ENCODE results near the gene WDR86.

The WDR86 gene

GRCh38 chr7:151384352-151384697 is 25.5 kb downstream of the WDR86 start:
- H2AFZ ChIP-seq (ENCODE audit: low read length), result no peak overlapping the region
- no peak overlapping the region for H3K9ac ChIP-seq (ENCODE audit: low read length)
- H3F3A ChIP-seq (ENCODE audit: insufficient read depth, low read length), result no peaks in the 10 kb centered on the region
- H3K27me3 ChIP-seq (replicated peaks; ENCODE audit: insufficient read depth, low read length), result peaks cover 91% of the 10 kb centered on the region
- H3K79me2 ChIP-seq (ENCODE audit: low read length), result no peaks in the 10 kb centered on the region
- H3K4me3 ChIP-seq (ENCODE audit: low read length), result no peak overlapping the region
- H3K4me2 ChIP-seq (ENCODE audit: low read depth, low read length), result no peak overlapping the region
- no peak for TF ChIP-seq EZH2phosphoT487 (IDR thresholded peaks at IDR 0.05; ENCODE audit: low read length)
- no peak for TF ChIP-seq EZH2 (optimal IDR thresholded peaks at IDR 0.05; ENCODE audit: low read depth, low read length)
- TF ChIP-seq, protein P1, sequence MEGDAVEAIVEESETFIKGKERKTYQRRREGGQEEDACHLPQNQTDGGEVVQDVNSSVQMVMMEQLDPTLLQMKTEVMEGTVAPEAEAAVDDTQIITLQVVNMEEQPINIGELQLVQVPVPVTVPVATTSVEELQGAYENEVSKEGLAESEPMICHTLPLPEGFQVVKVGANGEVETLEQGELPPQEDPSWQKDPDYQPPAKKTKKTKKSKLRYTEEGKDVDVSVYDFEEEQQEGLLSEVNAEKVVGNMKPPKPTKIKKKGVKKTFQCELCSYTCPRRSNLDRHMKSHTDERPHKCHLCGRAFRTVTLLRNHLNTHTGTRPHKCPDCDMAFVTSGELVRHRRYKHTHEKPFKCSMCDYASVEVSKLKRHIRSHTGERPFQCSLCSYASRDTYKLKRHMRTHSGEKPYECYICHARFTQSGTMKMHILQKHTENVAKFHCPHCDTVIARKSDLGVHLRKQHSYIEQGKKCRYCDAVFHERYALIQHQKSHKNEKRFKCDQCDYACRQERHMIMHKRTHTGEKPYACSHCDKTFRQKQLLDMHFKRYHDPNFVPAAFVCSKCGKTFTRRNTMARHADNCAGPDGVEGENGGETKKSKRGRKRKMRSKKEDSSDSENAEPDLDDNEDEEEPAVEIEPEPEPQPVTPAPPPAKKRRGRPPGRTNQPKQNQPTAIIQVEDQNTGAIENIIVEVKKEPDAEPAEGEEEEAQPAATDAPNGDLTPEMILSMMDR (IDR thresholded peaks at IDR 0.05; ENCODE audit: low read length), result no peak
- no peak for DNase-seq
- H3K9me3 ChIP-seq (replicated peaks; ENCODE audit: insufficient read depth, low read length), result no peaks in the 10 kb centered on the region
- H4K20me1 ChIP-seq (ENCODE audit: insufficient read depth, low read length), result no peaks in the 10 kb centered on the region
- peaks cover 7% of the 10 kb centered on the region for H3K4me1 ChIP-seq (ENCODE audit: low read length)
- no peaks in the 10 kb centered on the region for H3K9me2 ChIP-seq (replicated peaks; ENCODE audit: insufficient read depth, low read length)
- no peak overlapping the region for H3K27ac ChIP-seq (ENCODE audit: low read length)
- no peaks in the 10 kb centered on the region for H3K36me3 ChIP-seq (replicated peaks; ENCODE audit: insufficient read depth, low read length)

DNA sequence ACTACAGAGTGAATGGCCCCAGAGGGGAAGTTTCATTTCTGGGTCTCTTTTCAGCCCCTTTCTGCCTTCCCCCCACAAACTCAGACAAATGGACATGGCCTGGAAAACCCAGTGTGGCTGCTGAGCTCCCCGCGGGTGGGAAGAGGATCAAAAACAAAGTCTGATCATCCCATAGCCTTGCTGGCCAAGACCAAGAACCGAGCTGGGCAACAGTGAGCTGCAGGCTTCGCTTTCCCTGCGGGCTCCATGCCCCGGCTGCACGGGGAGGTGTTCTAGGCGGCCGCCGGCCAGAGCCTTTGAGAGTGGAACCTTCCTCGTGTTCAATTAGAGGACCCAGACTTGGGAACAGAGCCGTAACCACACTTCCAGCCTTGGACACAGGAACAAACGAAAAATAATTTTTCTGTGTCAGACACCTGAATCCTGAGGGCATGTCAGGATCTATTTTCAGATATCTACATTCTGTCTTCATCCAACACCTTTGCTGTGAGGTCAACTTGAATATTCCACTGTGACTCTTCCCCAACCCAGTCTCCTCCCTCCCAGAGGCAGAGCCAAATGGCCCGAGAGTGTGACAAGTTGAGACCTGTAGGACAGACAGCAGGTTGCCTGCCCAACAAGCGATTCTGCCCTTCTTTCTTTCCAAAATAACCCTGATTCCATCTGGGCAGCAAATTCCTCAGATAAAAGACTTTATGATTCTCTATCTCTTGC is 26.0 kb downstream of the WDR86 start:
- H3K36me3 ChIP-seq (replicated peaks; ENCODE audit: insufficient read depth, low read length), result no peaks in the 10 kb centered on the region
- H3K9me2 ChIP-seq (replicated peaks; ENCODE audit: insufficient read depth, low read length), result no peaks in the 10 kb centered on the region
- H2AFZ ChIP-seq (ENCODE audit: low read length), result no peak overlapping the region
- no peak overlapping the region for H3K27ac ChIP-seq (ENCODE audit: low read length)
- no peak overlapping the region for H3K4me3 ChIP-seq (ENCODE audit: low read length)
- peaks cover 7% of the 10 kb centered on the region for H3K4me1 ChIP-seq (ENCODE audit: low read length)
- no peaks in the 10 kb centered on the region for H4K20me1 ChIP-seq (ENCODE audit: insufficient read depth, low read length)
- no peaks in the 10 kb centered on the region for H3K79me2 ChIP-seq (ENCODE audit: low read length)
- peaks cover 85% of the 10 kb centered on the region for H3K27me3 ChIP-seq (replicated peaks; ENCODE audit: insufficient read depth, low read length)
- TF ChIP-seq, protein P1 (IDR thresholded peaks at IDR 0.05; ENCODE audit: low read length), result no peak
- TF ChIP-seq EZH2phosphoT487 (IDR thresholded peaks at IDR 0.05; ENCODE audit: low read length), result no peak
- no peak for TF ChIP-seq EZH2 (optimal IDR thresholded peaks at IDR 0.05; ENCODE audit: low read depth, low read length)
- H3F3A ChIP-seq (ENCODE audit: insufficient read depth, low read length), result no peaks in the 10 kb centered on the region
- H3K4me2 ChIP-seq (ENCODE audit: low read depth, low read length), result no peak overlapping the region
- H3K9ac ChIP-seq (ENCODE audit: low read length), result no peak overlapping the region
- DNase-seq, result no peak
- H3K9me3 ChIP-seq (replicated peaks; ENCODE audit: insufficient read depth, low read length), result no peaks in the 10 kb centered on the region

- no peaks in the 10 kb centered on the region for H3K9me2 ChIP-seq (replicated peaks; ENCODE audit: insufficient read depth, low read length)
- H3K4me1 ChIP-seq (ENCODE audit: low read length), result peaks cover 7% of the 10 kb centered on the region
- no peak overlapping the region for H3K27ac ChIP-seq (ENCODE audit: low read length)
- TF ChIP-seq EZH2 (optimal IDR thresholded peaks at IDR 0.05; ENCODE audit: low read depth, low read length) (no peak), EZH2phosphoT487 (IDR thresholded peaks at IDR 0.05; ENCODE audit: low read length) (no peak)
- TF ChIP-seq, protein P1 (IDR thresholded peaks at IDR 0.05; ENCODE audit: low read length), result no peak
- no peaks in the 10 kb centered on the region for H3K79me2 ChIP-seq (ENCODE audit: low read length)
- H3F3A ChIP-seq (ENCODE audit: insufficient read depth, low read length), result no peaks in the 10 kb centered on the region
- H3K4me3 ChIP-seq (ENCODE audit: low read length), result no peak overlapping the region
- no peak overlapping the region for H3K9ac ChIP-seq (ENCODE audit: low read length)
- peak overlapping the region; percentile 15; the same call in 1 of the 2 replicates for H3K4me2 ChIP-seq (ENCODE audit: low read depth, low read length)
- no peaks in the 10 kb centered on the region for H4K20me1 ChIP-seq (ENCODE audit: insufficient read depth, low read length)
- no peak overlapping the region for H2AFZ ChIP-seq (ENCODE audit: low read length)
- no peaks in the 10 kb centered on the region for H3K36me3 ChIP-seq (replicated peaks; ENCODE audit: insufficient read depth, low read length)
- H3K27me3 ChIP-seq (replicated peaks; ENCODE audit: insufficient read depth, low read length), result peaks cover 70% of the 10 kb centered on the region
- no peaks in the 10 kb centered on the region for H3K9me3 ChIP-seq (replicated peaks; ENCODE audit: insufficient read depth, low read length)
- DNase-seq, result no peak
These were observed 27.6 kb downstream of the WDR86 start for GRCh38 chr7:151382079-151382885.

Data from MM.1S (cell line).